Superior temporal gyrus (tissue), 1 donor: Measurements from ENCODE around the gene GIMAP5.

Source experiments
- DNase-seq: peaks from one replicate; pipeline ENCODE4 v3.0.0-alpha.2; 2016; ENCODE audit errors: extremely low spot score

GIMAP5 gene

DNA sequence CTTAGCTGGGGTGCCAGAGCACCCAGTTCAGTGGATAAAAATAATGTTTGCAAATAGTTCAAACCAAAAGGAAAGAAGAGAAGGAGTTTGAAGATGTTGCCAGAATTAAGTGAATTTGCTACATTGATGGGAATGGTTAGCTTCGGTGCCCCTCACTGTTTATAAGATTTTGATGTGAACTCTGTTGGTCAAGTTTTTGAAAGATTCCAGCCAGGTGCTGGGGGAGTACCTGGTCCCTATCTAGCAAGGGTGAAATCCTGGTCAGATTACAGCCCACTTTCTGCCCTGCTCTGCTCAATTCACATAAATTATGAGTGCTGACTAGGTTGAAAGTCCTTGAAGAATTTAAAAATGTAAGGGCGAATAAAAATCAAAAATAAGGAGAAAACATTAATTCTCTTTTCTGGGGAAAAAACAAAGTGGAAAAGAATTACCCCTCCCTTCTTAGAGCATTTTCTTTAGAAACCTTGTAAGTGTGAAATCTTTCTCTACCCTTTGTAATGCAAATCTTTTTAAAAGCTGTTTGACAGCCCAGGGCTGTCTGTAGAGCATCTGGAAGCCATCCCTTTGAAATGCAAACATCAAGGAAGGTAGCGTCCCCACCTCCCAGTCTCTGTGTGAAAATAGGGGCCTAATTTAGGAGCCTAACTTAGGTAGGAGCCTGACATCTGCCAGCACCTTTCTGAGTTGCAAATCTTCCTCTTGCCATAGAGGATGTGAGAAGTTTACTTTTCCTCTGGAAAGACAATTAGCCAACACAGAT lies 1.4 kb upstream of the GIMAP5 start:
- no peak for DNase-seq

DNA sequence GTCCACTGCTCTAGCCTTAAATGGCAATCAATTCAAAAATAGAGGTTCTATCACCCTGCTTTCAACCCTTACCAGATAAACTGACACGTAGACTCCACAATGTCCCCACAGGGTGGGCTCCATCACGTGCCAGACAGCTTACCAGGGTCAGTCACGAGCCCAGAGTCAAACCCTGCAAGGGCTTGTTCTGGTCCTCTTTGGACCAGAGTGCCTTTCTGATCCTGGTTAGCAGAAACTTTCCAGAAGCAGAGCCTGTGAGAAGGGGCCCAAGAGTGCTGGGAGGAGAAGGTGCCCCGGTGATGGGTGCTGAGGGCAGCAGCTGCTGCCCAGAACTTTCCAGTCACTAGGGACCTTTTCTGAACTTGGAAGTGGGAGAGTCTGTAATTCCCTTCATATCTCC lies 354 bp upstream of the GIMAP5 start:
- no peak for DNase-seq

DNA sequence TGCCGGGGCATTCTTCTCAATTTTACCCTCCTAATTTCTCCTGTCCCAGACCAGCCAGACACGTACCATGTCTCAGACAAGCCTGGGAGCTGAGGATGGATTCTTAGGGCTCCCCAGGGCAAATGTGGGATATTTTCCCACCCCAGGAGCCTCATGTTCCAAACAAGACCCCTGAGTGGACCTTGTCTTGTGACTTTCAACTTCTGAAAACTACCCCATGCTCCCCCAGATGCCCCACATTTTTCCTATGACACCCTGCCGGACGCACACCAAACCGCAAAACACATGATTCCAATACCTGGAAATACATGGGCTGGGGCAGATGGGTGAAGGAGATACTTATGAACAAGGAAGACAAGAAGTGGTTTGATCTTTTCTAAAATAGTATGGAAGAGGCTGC lies 874 bp downstream of the GIMAP5 start:
- no peak for DNase-seq

DNA sequence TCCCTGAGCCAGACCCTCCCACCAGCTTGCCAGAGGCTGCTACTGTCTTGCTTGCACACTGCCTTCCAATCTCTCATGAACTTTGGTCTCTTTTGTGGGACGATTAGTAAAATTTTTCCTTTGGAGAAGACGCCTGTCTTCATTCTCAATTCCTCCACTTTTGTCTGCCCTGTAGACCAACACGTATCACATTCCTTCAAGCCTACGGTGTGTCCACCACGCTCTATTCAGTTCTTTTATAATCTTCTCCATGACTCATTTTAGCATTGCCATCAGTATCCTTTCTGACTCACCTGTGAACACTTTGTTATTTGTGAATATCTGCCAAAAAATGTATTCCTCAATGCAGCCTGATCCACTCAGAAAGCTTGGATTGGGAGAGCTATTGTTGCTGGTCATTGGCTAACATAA lies 1.4 kb downstream of the GIMAP5 start:
- no peak for DNase-seq

DNA sequence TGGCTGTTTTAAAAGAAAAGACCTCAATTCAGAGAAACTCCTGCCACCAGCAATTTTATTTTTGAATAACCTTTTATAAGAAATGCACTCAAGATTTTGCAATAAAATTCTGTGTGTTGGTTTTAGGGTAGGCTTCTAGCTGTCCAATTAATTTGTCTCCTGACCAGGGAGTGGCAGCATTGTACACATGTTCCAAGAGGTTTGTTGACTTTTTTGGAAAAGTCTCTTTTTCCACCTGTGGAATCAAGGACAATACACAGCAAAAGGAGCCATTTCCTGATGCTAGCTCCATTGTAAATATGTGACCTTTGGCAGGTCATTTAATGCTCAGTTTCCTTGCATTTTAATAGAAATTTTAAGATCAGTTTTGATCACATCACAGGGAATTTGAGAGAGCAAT lies 1.8 kb downstream of the GIMAP5 start:
- no peak for DNase-seq

DNA sequence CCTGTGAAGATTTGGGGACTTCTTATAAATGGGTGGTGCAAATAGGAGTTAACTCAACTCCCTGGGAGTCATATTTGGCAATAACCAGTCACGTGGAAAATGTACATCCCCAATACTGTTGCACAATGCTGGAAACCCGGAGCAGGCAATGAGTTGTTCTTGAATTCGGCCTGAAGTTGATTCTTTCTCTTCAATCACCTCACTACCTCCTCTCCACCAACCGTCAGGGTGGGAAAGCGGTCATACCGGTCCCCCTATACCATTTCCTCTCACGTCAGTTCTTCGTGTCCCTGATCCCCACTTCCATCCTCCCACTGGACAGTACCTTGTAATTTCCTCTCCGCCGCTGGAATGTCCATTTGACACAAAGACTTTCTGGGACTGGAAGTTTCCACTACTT lies 2.8 kb downstream of the GIMAP5 start:
- DNase-seq, result no peak

DNA sequence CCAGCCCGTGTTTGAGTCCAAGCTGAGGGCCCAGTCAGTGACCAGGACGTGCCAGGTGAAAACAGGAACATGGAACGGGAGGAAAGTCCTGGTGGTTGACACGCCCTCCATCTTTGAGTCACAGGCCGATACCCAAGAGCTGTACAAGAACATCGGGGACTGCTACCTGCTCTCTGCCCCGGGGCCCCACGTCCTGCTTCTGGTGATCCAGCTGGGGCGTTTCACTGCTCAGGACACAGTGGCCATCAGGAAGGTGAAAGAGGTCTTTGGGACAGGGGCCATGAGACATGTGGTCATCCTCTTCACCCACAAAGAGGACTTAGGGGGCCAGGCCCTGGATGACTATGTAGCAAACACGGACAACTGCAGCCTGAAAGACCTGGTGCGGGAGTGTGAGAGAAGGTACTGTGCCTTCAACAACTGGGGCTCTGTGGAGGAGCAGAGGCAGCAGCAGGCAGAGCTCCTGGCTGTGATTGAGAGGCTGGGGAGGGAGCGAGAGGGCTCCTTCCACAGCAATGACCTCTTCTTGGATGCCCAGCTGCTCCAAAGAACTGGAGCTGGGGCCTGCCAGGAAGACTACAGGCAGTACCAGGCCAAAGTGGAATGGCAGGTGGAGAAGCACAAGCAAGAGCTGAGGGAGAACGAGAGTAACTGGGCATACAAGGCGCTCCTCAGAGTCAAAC lies 5.2 kb downstream of the GIMAP5 start:
- no peak for DNase-seq

DNA sequence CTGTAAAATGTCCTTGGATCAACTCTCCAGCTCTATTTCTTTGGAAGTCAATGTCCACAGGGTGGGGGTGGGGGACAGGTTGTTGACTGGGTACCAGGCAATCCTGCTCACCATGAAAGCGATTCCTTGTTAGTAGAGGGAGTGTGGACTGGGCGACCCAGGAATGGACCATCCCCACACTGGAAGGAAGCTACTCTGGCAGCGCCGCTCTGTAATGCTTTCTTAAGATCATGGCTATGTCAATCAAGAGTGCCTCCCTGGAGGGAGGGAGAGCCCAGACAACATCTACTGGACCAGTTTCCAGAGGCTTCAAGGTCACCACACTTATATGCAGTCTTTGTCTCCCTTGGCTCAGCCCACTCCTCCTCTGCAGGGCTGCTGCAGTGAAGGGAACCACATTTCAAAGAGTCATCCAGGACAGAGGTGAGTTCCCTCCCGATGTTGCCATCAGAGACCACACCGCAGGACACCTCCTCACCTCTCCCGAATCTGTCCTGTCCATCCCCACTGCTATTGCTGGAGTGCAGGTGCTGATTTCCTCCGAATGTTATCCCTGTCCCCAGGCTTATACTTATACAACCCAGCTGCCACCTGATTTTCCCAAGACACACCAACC lies 6.9 kb downstream of the GIMAP5 start:
- no peak for DNase-seq

DNA sequence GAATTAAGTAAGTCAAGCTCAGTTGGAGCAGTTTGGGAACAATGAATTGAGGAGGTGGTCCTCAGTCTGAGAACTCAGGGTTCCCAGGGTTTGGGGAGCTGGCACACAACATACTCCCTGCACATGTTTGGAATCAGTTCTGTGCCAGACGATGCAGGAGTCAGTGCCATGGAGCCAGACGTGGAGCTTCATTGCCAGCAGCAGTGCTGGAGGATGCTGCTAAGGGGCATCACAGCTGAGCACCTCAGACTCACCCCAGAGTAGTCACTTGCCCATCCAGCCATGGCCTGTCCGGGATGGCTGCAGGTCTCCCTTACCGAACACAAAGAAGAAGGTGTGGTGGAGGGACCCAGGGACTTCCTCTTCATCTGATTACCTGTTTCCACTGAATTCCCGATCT lies 7.9 kb downstream of the GIMAP5 start:
- DNase-seq, result no peak

DNA sequence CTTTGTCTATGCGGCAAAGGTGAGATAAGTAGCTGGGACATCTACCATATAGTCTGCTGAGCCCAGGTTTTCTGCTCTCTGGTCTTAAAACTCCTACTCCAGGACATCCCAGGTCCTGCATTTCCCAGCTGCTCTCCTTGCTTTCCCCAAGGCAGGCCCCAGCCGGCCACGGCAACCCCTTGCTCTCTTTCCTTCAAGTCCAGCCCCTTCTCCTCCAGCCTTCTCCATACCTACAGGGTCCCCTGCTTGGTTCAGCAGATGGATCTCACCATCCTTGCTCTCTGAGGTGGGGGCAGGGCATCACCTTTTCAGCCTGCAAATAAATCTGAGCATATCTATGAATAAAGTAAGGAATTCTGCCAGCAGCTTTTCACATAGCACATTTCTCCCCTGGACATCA lies 8.7 kb downstream of the GIMAP5 start:
- no peak for DNase-seq

DNA sequence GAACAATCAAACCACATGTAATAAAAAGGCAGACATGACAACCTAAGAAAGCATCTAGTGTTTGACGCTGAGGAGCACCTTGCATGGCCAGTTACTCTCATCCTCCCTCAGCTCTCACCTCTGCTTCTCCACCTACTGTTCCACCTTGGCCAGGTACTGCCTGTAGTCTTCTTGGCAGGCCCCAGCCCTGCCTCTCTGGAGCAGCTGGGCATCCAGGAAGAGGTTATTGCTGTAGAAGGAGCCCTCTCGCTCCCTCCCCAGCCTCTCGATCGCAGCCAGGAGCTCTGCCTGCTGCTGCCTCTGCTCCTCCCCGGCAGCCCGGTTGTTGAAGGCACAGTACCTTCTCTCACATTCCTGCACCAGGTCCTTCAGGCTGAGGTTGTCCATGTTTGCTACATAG lies 9.7 kb downstream of the GIMAP5 start:
- no peak for DNase-seq

DNA sequence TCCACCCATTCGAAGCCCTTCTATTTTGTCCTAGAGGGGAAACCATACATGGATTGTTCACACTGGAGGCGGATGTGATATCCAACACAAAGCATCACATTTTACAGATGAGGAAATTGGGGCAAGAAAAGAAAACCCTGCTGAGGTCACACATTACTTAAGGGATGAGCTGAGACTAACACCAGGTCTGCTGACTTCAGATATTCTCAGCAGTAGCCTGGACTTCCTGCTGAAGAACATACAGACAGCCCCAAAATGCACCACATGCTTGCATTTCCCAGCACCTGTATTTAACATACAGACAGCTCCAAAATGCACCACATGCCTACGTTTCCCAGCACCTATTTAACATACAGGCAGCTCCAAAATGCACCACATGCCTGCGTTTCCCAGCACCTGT lies 11.2 kb downstream of the GIMAP5 start:
- DNase-seq, result no peak

DNA sequence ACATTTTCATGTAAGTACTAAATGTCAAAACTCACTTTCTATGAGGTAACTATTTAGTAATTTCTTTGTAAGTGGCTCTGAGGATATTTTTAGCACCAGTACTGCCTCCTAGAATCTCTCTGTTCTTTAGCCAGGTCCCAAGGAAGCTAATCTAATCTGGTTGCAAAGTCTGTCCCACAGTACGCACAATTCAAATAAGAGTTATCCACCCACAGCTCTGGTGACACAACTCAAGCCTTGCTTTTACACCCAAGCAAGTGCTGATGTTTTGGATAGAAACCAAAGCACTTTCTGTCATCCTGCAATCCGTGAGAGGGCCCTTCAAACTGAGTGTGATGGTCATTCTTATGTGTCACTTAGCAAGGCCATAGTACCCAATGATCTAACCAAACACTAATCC lies 14.5 kb downstream of the GIMAP5 start:
- no peak for DNase-seq

DNA sequence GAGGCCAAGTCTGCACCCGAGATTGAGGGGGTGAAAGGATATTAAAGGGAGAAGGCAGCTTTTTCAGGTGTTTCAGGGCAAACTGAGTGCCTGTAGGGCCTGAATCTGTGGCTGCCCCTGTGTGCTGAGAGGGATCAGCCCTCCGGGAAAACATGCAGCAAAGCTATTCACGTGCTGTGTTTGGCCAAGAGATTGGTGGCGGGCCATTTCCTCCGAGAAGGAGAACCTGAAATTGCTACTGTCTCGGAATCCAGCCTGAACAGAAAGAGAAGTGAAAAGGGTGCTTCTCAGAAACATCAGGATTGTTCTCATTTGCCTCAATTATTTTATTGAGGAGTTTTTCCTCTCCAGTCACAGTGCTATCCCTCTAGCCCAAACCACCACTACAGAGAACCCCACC lies 16.0 kb downstream of the GIMAP5 start:
- no peak for DNase-seq

DNA sequence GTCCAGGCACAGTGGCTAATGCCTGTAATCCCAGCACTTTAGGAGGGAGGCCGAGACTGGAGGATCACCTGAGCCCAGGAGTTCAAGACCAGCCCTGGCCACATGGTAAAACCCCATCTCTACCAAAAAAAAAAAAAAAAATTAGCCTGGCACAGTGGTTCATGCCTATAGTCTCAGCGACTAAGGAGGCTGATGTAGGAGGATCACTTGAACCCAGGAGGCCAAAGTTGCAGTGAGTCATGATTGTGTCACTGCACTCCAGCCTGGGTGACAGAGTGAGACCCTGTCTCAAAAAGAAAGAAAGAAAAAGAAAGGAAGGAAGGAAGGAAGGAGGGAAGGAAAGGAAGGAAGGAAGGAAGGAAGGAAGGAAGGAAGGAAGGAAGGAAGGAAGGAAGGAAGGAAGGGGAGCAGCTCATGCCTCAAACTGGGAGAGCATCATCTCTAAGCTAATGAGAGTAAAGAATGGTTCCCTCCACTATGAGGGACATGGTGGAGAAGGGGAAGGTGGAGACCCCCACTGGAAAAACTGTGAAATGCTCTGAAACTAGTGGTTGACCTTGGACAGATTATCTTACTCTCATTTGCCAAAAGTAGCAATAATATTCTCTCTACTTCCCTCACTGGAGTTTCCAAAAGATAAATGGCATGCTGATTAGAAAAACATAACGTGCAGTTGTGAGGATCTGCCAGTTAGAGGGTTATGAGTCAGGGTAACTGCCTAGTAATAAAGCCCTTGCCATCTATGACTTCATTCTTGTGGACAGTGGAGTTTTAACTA lies 16.8 kb downstream of the GIMAP5 start:
- DNase-seq, result no peak

DNA sequence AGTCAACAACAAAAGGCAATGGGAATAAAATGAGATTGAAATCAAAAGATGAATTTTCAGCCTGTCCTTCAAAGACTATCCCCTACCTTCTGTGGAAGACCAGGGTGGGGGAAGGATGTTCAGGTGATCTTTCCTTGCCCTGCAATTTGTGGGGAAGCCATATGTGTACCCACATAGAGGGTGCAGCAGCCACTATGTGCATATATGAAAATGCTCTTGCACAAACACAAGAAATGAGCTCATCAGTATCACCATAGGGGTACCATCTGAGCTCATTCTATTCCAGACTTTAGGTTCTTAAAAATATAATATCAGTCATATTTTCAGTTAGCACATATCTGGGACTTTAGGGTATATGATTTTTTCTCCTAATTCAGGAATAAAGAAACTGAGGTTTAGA lies 17.7 kb downstream of the GIMAP5 start:
- DNase-seq, result no peak

DNA sequence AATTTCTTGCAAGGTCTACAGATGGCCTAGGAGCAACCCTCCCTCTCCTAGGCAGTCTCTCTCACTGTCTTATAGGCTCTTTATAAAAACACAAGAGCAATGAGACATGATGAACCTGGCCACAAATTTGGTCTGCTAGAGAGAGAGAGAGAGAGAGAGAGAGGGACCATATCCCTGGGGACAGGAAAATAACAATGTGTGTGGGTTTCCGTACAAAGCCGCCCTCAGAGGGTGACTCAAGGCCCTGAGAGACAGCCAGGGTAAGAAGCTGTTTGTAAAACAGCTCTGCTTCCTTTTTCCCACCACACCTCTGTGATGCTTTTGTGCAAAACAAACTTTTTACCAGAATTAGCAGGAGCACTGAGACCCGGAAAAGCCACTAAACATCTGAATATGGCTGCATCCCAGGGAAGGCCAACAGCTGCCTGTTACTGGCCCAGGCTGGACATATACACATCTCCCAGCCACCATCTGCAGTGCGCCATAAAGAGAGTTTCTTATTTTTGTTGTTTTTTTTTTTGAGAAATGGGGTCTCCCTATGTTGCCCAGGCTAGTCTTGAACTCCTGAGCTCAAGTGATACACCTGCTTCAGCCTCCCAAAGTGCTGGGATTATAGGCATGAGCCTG lies 18.4 kb downstream of the GIMAP5 start:
- DNase-seq, result no peak

DNA sequence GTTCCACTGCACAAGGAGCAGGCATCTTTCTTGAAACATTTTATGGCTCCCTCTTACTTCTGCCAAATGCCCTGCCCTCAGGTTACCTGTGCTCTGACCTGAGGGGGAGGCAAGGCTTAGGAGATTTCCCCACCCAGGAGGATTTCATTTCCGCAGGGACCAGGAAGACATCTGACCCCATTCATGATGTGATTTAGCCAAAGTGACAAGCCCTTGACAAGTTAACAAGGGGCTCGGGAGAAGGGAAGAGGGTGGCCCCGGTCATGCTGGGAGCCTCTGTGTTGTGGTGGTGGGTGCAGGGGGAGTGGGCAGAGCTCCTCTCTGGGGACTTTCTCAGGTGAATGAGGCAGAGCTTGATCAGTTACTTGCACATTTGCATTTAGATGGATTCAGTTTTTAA lies 18.9 kb downstream of the GIMAP5 start:
- DNase-seq, result no peak

DNA sequence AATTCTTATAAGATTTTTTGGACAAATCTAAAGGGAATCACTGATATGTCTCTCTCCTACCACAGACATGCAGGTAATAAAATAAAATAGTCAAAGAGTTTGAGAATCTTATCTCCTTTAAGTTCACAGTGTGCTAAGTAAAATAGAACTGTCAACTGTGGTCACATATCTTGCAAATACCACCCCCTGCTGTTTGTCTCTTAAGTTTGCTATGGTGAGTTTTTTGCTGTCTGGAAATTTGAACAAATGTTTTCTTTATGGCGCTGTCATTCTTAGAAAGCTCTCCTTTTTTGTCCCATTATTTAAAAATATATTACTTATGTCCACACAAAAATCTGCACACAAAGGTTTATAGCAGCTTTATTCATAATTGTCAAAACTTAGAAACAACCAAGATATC lies 19.6 kb downstream of the GIMAP5 start:
- peak; percentile 60 for DNase-seq

DNA sequence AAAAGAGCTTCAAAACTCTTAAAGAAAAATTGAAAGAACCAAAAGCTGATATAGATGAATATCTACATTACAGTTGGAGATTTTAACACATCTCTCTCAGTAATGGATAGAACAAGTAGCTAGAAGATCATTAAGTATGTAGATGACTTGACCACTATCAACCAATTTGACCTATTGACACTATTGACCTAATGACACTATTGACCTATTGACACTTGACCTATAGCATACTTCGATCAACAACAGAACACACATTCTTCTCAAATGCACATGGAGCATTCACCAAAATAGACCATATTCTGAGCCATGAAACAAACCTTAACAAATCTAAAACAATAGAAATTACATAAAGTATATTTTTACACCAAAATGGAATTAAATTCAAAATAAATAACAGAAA lies 22.3 kb downstream of the GIMAP5 start:
- no peak for DNase-seq

DNA sequence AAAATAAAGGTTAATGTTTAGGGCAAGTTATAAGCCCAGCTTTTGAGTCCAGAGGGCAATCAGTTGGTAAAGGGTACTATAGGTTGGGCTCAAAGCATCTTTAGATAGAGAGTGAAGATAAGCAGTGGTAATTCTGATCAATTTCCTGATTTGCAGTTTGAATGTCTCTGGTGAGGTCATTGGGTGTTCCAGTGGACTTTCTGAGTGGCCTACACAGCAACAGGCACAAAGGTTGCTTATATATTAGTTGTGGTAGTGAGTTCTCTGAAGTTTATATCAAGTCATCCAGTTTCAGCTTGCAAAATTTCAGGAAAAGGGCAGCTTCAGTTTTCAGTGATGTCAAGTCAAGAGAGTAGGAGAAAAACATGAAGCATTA lies 29.1 kb downstream of the GIMAP5 start:
- no peak for DNase-seq

DNA sequence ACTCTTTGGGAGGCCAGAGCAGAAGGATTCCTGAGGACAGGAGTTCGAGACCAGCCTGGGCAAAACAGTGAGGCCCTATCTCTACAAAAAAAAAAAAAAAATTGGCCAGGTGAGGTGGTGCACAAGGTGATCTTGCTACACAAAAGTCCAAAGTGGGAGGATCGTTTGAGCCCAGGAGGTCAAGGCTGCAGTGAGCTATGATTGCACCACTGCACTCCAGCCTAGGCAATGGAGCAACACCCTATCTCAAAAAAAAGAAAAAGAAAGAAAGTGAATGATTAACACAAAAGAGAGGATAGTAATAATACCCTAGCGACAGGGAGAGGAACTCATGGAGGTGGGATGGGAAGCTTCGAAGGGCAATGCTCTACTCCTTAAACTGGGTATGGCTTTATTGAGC lies 32.5 kb downstream of the GIMAP5 start:
- DNase-seq, result no peak
